Activated CD4-positive, alpha-beta T cell treated with anti-CD3 and anti-CD28 coated beads, Interleukin-2, amount 50 U/mL, for 4 hours (primary cell): ENCODE results near the gene IL1B.

Experiments used
- DNase-seq, 2 experiments: peaks; one replicate each; pipeline ENCODE4 v3.0.0-alpha.2; 2020

The IL1B gene

GRCh38 chr2:112828251-112828691 lies 8.3 kb downstream of the IL1B start:
- no peak for DNase-seq

DNA sequence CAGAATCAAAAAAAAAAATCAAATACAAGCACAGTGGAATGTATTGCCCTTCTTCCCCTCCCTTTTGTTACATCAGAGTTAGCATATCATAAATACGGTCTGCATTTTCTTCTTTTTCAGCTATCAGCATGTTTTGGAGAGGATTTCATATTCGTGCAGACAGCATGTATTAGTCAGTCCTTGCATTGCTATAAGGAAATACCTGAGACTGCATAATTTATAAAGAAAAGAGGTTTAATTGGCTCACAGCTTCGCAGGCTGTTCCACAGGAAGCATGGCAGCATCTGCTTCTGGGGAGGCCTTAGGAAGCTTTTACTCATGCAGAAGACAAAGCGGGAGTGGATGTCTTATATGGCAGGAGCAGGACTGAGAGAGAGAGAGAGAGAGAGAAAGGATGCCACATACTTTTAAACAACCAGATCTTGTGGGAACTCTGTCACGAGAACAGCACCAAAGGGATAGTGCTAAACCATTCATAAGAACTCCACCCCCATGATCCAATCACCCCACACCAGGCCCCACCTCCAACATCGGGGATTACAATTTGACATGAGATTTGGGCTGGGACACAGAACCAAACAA lies 8.9 kb downstream of the IL1B start:
- DNase-seq, result no peak

GRCh38 chr2:112827009-112827408 lies 9.6 kb downstream of the IL1B start:
- DNase-seq, result no peak

DNA sequence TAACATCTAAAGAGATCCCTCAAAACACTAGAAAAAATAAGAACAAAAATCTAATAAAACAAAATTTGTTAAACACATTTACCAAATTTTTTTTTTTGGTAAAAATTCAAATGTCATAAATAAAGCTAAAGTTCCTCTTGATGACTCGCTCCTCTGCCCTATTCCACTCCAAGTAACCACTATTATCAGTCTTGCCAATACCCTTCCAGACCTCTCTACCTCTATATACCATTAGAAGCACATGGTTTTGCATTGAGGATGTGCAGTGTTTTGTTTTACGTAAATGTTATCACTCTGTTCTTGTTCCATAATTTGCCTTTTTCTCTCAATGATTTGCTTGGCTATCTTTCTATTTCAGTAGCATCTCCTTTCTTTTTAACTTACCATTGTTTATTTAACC lies 10.9 kb downstream of the IL1B start:
- DNase-seq, result no peak

- no peak for DNase-seq
Observed at GRCh38 chr2:112824694-112825085, 11.9 kb downstream of the IL1B start.

GRCh38 chr2:112821682-112822081 lies 14.9 kb downstream of the IL1B start:
- DNase-seq, result no peak

GRCh38 chr2:112821142-112821541 lies 15.4 kb downstream of the IL1B start:
- DNase-seq, result no peak

- DNase-seq, result no peak
Observed at GRCh38 chr2:112820343-112820742, 16.2 kb downstream of the IL1B start.

- DNase-seq, result no peak
Observed at GRCh38 chr2:112819081-112819480, 17.5 kb downstream of the IL1B start.

GRCh38 chr2:112818094-112818902 lies 18.3 kb downstream of the IL1B start:
- DNase-seq, result no peak

GRCh38 chr2:112817082-112817689 lies 19.4 kb downstream of the IL1B start:
- DNase-seq, result no peak

DNA sequence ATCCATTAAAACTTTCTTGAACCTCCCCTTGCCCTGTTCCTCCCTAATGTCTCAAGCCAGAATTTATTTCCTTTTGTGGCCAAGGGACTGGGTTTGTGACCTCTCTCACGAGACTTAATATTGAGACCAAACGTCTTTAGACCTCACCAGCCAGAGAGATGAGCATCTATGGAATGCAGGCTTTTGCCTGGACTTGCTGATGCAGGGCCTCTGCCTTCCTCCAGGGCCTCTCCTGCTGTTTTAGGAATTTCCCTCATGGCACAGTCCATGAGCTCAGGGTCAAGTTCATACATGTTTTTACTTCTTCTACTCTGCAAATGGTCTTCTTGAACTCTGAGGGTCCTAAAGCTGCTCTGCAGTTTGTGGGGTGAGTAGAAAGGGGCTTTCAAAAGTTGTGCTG lies 22.3 kb downstream of the IL1B start:
- DNase-seq, result no peak

DNA sequence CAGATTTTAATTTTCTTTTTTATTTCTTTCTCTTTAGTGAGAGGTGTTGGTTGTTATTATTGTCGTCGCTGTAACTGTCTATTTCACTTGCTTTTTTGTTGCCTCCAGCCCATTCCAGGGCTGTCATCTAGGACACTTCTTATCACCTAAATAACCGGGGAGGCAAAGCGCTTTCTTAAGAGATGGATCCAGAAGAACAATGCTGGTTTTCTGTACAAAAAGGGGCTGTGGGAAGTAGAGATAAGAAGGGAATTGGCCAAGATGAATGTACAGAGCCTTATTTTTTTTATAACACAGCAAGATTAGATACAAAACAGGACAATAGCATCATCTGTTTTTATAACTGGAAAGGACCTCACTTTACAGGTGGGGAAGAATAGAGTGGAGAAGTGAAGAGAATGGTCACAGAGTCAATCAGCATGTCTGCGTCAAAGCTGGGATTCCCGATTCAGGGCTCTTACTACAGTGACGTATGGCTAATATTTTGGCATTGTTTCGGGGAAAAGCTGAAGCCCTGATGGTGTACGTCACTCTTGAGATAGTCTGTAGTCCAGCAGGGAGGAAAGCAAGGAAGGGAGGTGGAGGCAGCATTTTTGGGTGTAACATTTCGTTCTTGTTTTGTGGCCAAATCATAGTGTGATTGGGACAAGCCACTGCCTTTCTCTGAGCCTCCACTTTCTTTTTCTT lies 23.2 kb downstream of the IL1B start:
- DNase-seq, result no peak

- no peak for DNase-seq
Observed at GRCh38 chr2:112812318-112813267, 24.0 kb downstream of the IL1B start.

DNA sequence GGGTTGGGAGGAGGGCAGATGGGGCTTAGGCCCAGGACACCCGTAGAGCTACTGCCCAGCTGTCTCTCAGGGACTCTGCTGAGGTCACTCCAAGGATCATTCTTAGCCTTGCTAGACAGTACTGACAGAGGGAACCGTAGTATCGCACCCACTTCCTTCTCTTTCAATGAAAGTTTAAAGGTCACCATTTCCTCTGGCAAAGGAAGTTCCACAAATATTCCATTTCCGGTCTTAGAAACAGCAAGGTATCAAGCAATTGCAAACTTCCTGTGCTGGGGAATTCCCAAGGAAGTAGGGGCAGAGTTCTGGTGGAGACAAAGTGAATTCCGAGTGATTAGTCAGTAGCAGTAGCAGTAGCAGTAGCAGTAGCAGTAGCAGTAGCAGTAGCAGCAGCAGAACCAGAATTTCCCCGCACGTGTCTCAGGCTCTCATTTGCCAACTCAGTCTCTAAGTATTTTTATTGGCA lies 24.7 kb downstream of the IL1B start:
- no peak for DNase-seq

DNA sequence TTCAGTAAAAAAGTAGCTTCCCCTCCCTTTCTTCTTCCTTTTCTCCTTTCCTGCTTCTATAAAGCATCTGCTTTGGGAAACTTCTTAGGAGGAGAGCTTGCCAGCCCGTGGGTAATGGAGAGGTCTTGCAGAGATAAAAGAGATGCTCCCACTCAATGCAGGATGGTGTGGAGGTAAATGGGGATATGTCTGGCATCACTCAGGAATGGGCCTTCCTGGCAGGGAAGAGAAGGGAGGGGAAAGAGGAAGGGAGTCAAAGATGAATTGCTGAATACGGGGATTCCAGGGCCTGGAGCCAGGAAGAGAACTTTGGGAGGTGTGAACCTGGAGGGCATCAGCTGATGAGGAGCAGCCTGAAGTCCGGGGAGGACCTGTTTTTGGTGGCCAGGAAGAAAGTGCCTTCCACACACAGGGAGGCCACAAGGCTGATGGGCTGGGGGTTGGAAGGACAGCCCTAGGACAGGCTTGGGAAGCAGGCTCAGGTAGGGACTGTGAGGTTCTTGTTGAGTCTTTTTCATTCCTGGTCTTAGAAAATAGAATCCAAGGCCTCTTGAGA lies 25.2 kb downstream of the IL1B start:
- no peak for DNase-seq

DNA sequence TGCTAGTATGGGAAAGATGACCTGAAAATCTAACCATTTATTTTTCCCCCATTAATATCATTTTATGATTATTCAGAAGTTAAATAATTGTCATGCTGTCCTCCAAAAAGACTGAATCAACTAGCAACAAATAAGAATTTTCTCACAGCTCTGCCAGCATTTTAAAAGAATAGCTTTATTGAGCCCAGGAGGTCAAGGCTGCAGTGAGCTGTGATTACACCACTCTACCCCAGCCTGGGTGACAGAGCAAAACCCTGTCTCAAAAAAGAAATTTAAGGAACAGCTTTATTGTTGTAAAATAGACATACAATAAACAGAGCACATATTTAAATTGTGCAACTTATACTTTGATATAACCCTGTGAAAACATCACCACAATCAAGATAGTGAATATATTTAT lies 27.5 kb downstream of the IL1B start:
- no peak for DNase-seq

DNA sequence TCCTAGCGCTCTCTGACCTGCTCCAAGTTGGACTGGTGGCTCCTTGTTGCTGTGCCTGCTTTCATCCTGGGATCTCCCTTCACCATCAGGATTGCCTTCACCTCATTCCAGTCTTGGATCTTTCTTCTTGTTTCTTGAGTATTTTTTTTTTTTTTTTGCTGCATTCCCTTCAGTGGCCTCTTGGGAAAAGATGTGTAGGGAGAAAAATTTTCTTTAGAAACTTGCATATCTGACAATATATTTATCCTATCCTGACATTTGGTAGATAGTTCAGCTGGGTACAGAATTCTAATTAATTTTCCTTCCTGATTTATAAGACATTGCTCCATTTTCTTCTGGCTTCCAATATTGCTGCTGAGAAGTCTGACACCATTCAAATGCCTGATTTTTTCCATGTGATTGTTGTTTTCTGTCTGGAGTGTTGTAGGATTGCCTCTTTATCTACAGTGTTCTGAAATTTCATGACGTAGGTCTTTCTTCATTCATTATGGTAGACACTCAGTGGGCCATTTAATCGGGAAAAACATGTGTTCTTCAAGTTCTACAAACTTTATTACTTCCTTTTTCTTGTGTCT lies 29.3 kb downstream of the IL1B start:
- no peak for DNase-seq

GRCh38 chr2:112805542-112805941 lies 31.0 kb downstream of the IL1B start:
- no peak for DNase-seq

GRCh38 chr2:112803691-112804521 lies 32.7 kb downstream of the IL1B start:
- DNase-seq, result no peak
